Nasal cavity respiratory epithelium epithelial cell of viscerocranial mucosa (primary cell): Measurements from ENCODE around the gene ATN1. TPM values are rescaled to one million over a fixed set of nuclear protein-coding genes. Genes with fewer than 3 reads are reported as not detected.

Experiments
- total RNA-seq: library from RNA; depleted of rRNA; stranded (reverse); fragments of >200 nt; gene quantifications from 2 replicates; pipeline ENCODE4 v1.2.3, GENCODE V29; 2014

ATN1 gene, protein sequence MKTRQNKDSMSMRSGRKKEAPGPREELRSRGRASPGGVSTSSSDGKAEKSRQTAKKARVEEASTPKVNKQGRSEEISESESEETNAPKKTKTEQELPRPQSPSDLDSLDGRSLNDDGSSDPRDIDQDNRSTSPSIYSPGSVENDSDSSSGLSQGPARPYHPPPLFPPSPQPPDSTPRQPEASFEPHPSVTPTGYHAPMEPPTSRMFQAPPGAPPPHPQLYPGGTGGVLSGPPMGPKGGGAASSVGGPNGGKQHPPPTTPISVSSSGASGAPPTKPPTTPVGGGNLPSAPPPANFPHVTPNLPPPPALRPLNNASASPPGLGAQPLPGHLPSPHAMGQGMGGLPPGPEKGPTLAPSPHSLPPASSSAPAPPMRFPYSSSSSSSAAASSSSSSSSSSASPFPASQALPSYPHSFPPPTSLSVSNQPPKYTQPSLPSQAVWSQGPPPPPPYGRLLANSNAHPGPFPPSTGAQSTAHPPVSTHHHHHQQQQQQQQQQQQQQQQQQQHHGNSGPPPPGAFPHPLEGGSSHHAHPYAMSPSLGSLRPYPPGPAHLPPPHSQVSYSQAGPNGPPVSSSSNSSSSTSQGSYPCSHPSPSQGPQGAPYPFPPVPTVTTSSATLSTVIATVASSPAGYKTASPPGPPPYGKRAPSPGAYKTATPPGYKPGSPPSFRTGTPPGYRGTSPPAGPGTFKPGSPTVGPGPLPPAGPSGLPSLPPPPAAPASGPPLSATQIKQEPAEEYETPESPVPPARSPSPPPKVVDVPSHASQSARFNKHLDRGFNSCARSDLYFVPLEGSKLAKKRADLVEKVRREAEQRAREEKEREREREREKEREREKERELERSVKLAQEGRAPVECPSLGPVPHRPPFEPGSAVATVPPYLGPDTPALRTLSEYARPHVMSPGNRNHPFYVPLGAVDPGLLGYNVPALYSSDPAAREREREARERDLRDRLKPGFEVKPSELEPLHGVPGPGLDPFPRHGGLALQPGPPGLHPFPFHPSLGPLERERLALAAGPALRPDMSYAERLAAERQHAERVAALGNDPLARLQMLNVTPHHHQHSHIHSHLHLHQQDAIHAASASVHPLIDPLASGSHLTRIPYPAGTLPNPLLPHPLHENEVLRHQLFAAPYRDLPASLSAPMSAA (N-terminal part only)
- total RNA-seq: 5.1 and 27.6 TPM in 2 replicates

GRCh38 chr12:6927379-6928021 lies at the start of gene ATN1:
Gene ATN1, plus strand, starts transcription at chr12:6927959. Its CDS starts 6,043 bp downstream, at chr12:6934002.

GRCh38 chr12:6904280-6905276 lies 23.2 kb upstream of the ATN1 start, which contains the start of gene LRRC23:
Gene LRRC23, plus strand, starts transcription at chr12:6904822. Its CDS starts 812 bp downstream, at chr12:6905634.

GRCh38 chr12:6914246-6914946 lies 13.4 kb upstream of the ATN1 start, which contains the start of gene ENO2:
Gene ENO2, plus strand, starts transcription at chr12:6914580. Its CDS starts 1,253 bp downstream, at chr12:6915833.

GRCh38 chr12:6943722-6944380 lies 16.1 kb downstream of the ATN1 start, which contains the start of the genes C12orf57 and RNU7-1:
Gene C12orf57, plus strand, starts transcription at chr12:6944022. Its CDS starts 100 bp downstream, at chr12:6944122.
Gene RNU7-1, plus strand, starts transcription at chr12:6943816.

DNA sequence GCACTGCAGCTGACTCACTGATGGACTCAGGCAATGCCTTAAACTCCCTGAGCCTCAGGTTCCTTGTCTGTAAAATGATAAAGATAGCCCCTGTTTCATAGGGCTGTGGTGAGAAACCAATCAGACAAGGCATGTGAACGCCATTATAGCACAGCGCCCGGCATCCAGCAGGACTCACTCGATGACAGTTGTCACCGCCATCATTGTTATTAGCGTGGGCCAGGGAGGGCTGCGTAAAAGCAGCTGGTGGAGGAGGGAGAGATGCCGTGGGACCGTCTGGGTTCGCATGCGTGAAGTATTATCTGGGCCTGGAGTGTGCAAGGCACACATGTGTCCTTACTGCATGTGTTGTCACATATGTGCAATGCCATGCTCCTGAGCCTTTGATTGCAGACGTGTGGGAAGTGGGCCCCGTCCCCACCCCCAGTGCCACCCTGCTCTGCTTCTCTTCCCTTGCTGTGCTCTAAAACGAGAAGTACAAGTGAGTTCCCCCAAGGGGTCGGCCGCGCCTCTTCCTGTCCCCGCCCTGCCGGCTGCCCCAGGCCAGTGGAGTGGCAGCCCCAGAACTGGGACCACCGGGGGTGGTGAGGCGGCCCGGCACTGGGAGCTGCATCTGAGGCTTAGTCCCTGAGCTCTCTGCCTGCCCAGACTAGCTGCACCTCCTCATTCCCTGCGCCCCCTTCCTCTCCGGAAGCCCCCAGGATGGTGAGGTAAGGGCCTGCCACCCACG lies 23.2 kb downstream of the ATN1 start, which contains the start of gene PTPN6:
TSS of gene PTPN6 (plus strand) at position 546 of the 730 bp plus-strand sequence. CDS start at position 703, 157 bp downstream.

Other genes starting within 250 kb of the ATN1 start
- 7.2 and 17.5 TPM in 2 replicates for gene ZNF384, start 238.6 kb upstream of the ATN1 start, total RNA-seq
- not detected in 2 replicates for gene PIANP, start 227.1 kb upstream of the ATN1 start, total RNA-seq
- 75.9 and 84.0 TPM in 2 replicates for gene COPS7A, start 203.9 kb upstream of the ATN1 start, total RNA-seq
- gene MLF2, start 174.8 kb upstream of the ATN1 start, total RNA-seq: 150 and 159 TPM in 2 replicates
- gene PTMS, start 161.6 kb upstream of the ATN1 start, total RNA-seq: 16.7 and 50.8 TPM in 2 replicates
- 0.07 TPM in 1 of 2 replicates, not detected in the other for gene LAG3, start 155.4 kb upstream of the ATN1 start, total RNA-seq
- gene CD4, start 138.4 kb upstream of the ATN1 start, total RNA-seq: 0.21 TPM in 1 of 2 replicates, not detected in the other
- under 0.01 TPM in 1 of 2 replicates, not detected in the other for gene GPR162, start 106.1 kb upstream of the ATN1 start, total RNA-seq
- gene P3H3, start 99.6 kb upstream of the ATN1 start, total RNA-seq: 18.8 and 20.6 TPM in 2 replicates
- 0.34 and 0.78 TPM in 2 replicates for gene GNB3, start 87.0 kb upstream of the ATN1 start, total RNA-seq
- 0.57 and 0.68 TPM in 2 replicates for gene CDCA3, start 76.7 kb upstream of the ATN1 start, total RNA-seq
- 44.8 and 68.4 TPM in 2 replicates for gene USP5, start 75.8 kb upstream of the ATN1 start, total RNA-seq
- 571 and 622 TPM in 2 replicates for gene TPI1, start 60.4 kb upstream of the ATN1 start, total RNA-seq
- gene SPSB2, start 54.7 kb upstream of the ATN1 start, total RNA-seq: 5.6 and 15.0 TPM in 2 replicates
- gene LRRC23, start 23.1 kb upstream of the ATN1 start, total RNA-seq: 8.2 and 9.8 TPM in 2 replicates
- 3.1 and 14.0 TPM in 2 replicates for gene ENO2, start 13.4 kb upstream of the ATN1 start, total RNA-seq
- not detected in 2 replicates for gene RNU7-1, start 15.9 kb downstream of the ATN1 start, total RNA-seq
- 52.6 and 80.0 TPM in 2 replicates for gene C12orf57, start 16.1 kb downstream of the ATN1 start, total RNA-seq
- 12.3 and 17.4 TPM in 2 replicates for gene PTPN6, start 23.4 kb downstream of the ATN1 start, total RNA-seq
- 63.6 and 112 TPM in 2 replicates for gene PHB2, start 42.7 kb downstream of the ATN1 start, total RNA-seq
- 42.0 and 88.2 TPM in 2 replicates for gene EMG1, start 43.0 kb downstream of the ATN1 start, total RNA-seq
- gene LPCAT3, start 90.5 kb downstream of the ATN1 start, total RNA-seq: 10.6 and 21.0 TPM in 2 replicates
- gene C1S, start 132.8 kb downstream of the ATN1 start, total RNA-seq: 3.1 and 66.9 TPM in 2 replicates
- gene C1R, start 164.5 kb downstream of the ATN1 start, total RNA-seq: 2.1 and 50.6 TPM in 2 replicates
- 10.6 and 23.3 TPM in 2 replicates for gene C1RL, start 181.3 kb downstream of the ATN1 start, total RNA-seq
- not detected in 2 replicates for gene RBP5, start 200.9 kb downstream of the ATN1 start, total RNA-seq
- 8.2 and 28.2 TPM in 2 replicates for gene CLSTN3, start 202.4 kb downstream of the ATN1 start, total RNA-seq